GM23248 (cell line): ENCODE measurements around the gene INPP5A. TPM values are rescaled to one million over a fixed set of nuclear protein-coding genes. Genes with fewer than 3 reads are reported as not detected.
A peak's percentile ranks its signal among the peaks of the same experiment; 100 is the strongest.

Experiments
- DNase-seq: peaks from one replicate; pipeline ENCODE4 v3.0.0-alpha.2; 2015
- H2AFZ ChIP-seq: fragments of 200-600 bp; sonication (generic); 2 replicates; pipeline ENCODE4 v1.6.1; 2016; ENCODE audit warnings: antibody characterized with exemption
- H3F3A ChIP-seq: fragments of 200-600 bp; sonication (generic); 2 replicates; pipeline ENCODE4 v1.6.1; 2016; ENCODE audit warnings: mild to moderate bottlenecking, antibody characterized with exemption, mixed run types; ENCODE audit not compliant: insufficient read depth
- H3K27ac ChIP-seq: fragments of 200-600 bp; sonication (generic); 2 replicates; pipeline ENCODE4 v1.5.1; 2016; ENCODE audit warnings: mild to moderate bottlenecking
- H3K27me3 ChIP-seq: fragments of 200-600 bp; sonication (generic); replicated peaks from 2 replicates; pipeline ENCODE4 v1.6.1; 2016; ENCODE audit warnings: mild to moderate bottlenecking; ENCODE audit not compliant: insufficient read depth
- H3K36me3 ChIP-seq: fragments of 200-600 bp; sonication (generic); 2 replicates; pipeline ENCODE4 v1.6.1; 2016; ENCODE audit warnings: low read depth, mild to moderate bottlenecking
- H3K4me1 ChIP-seq: fragments of 200-600 bp; sonication (generic); 2 replicates; pipeline ENCODE4 v1.6.1; 2016; ENCODE audit warnings: mild to moderate bottlenecking; ENCODE audit not compliant: insufficient read depth
- H3K4me2 ChIP-seq: fragments of 200-600 bp; sonication (generic); one replicate; pipeline ENCODE4 v1.6.1; 2016; ENCODE audit warnings: mild to moderate bottlenecking; ENCODE audit not compliant: unreplicated experiment
- H3K4me3 ChIP-seq: fragments of 200-600 bp; sonication (generic); 2 replicates; pipeline ENCODE4 v1.5.1; 2016; ENCODE audit warnings: mild to moderate bottlenecking
- H3K79me2 ChIP-seq: fragments of 200-600 bp; sonication (generic); 2 replicates; pipeline ENCODE4 v1.6.1; 2016; ENCODE audit warnings: mild to moderate bottlenecking; ENCODE audit not compliant: insufficient read depth
- H3K9ac ChIP-seq: fragments of 200-600 bp; sonication (generic); 2 replicates; pipeline ENCODE4 v1.6.1; 2016; ENCODE audit warnings: mild to moderate bottlenecking
- H3K9me2 ChIP-seq: fragments of 200-600 bp; sonication (generic); 2 replicates; pipeline ENCODE4 v1.6.1; 2016; ENCODE audit warnings: mixed run types, mild to moderate bottlenecking, moderate library complexity; ENCODE audit not compliant: insufficient read depth
- H3K9me3 ChIP-seq: fragments of 200-600 bp; sonication (generic); one replicate; pipeline ENCODE4 v1.6.1; 2017; ENCODE audit warnings: low read depth
- H4K20me1 ChIP-seq: fragments of 200-600 bp; sonication (generic); 2 replicates; pipeline ENCODE4 v1.6.0; 2016; ENCODE audit not compliant: insufficient read depth
- EZH2 ChIP-seq: fragments of 200-600 bp; sonication (generic); IDR thresholded peaks from 2 replicates; pipeline ENCODE4 v1.6.1; 2018; ENCODE audit warnings: antibody characterized with exemption, mild to moderate bottlenecking; ENCODE audit not compliant: insufficient read depth, poor library complexity, severe bottlenecking
- EZH2phosphoT487 ChIP-seq: fragments of 200-600 bp; sonication (generic); IDR thresholded peaks from 2 replicates; pipeline ENCODE4 v1.6.1; 2018; ENCODE audit warnings: antibody characterized with exemption, moderate library complexity, mild to moderate bottlenecking, low read depth; ENCODE audit not compliant: insufficient read depth
- WGBS, 2 experiments: methylation state at CpG; one replicate each; pipeline ENCODE4 v1.1.6; 2015 to 2017; ENCODE audit warnings: low lambda C conversion rate in 2 of 2, low coverage in 1 of 2; ENCODE audit errors: missing lambda C conversion rate in 2 of 2; 5-methylcytosine and 5-hydroxymethylcytosine counted together
- in situ Hi-C: fragments of 300-500 bp; cut with MboI; formaldehyde crosslinking; loops from 2 replicates; pipeline ENCODE4 v1.15.0; 2020
- polyA plus RNA-seq: library from polyadenylated mRNA; unstranded; fragments of >200 nt; fragmentation: Nextera tagmentation; extraction: Ambion mirVana; gene quantifications from 2 replicates; pipeline ENCODE4 v1.2.1, GENCODE V29; 2016
- total RNA-seq: library from RNA; depleted of rRNA; stranded (reverse); fragments of >200 nt; shearing (Covaris generic); gene quantifications from 2 replicates; pipeline ENCODE4 v1.2.3, GENCODE V29; 2014

Gene INPP5A
- total and polyA plus RNA-seq, 2 experiments from 2014 or later = 2.3 to 35.2 TPM

GRCh38 chr10:132652936-132653590 lies 115.5 kb downstream of the INPP5A start:
- WGBS, 2 experiments = 93 to 95% methylated on average over 26 to 31 of the region's 31 CpGs

GRCh38 chr10:132653721-132654120 lies 116.1 kb downstream of the INPP5A start:
- Histone ChIP-seq H4K20me1 (no peaks in the 10 kb centered on the region), H3K79me2 (no peaks in the 10 kb centered on the region), H3K9ac (no peak overlapping the region), H3K4me1 (no peaks in the 10 kb centered on the region), H3K36me3 (no peaks in the 10 kb centered on the region), H2AFZ (no peak overlapping the region), H3K27ac (no peak overlapping the region), H3K9me3 (no peaks in the 10 kb centered on the region), H3F3A (no peaks in the 10 kb centered on the region), H3K27me3 (no peaks in the 10 kb centered on the region), H3K9me2 (no peaks in the 10 kb centered on the region), H3K4me2 (no peak overlapping the region), H3K4me3 (no peak overlapping the region)
- no peak for DNase-seq
- in situ Hi-C loops = no loop called here
- TF ChIP-seq EZH2 (no peak), EZH2phosphoT487 (no peak)
- 94 to 95% methylated on average over 20 of the region's 20 CpGs for WGBS, 2 experiments

More at GRCh38 chr10:132652936-132653590, 115.5 kb downstream of the INPP5A start:
- Histone ChIP-seq H4K20me1 (no peaks in the 10 kb centered on the region), H3K9me3 (no peaks in the 10 kb centered on the region), H3K79me2 (no peaks in the 10 kb centered on the region), H3K9ac (no peak overlapping the region), H3K4me1 (no peaks in the 10 kb centered on the region), H2AFZ (no peak overlapping the region), H3K4me2 (no peak overlapping the region), H3K36me3 (no peaks in the 10 kb centered on the region), H3K27me3 (no peaks in the 10 kb centered on the region), H3K9me2 (no peaks in the 10 kb centered on the region), H3K27ac (no peak overlapping the region), H3K4me3 (no peak overlapping the region), H3F3A (no peaks in the 10 kb centered on the region)
- in situ Hi-C loops = no loop called here
- TF ChIP-seq EZH2phosphoT487 (no peak), EZH2 (no peak)
- DNase-seq = no peak

- Histone ChIP-seq H3K4me2 (no peak overlapping the region), H3K9ac (no peak overlapping the region), H3F3A (no peaks in the 10 kb centered on the region), H3K4me3 (no peak overlapping the region), H3K9me2 (no peaks in the 10 kb centered on the region), H3K9me3 (no peaks in the 10 kb centered on the region), H3K79me2 (no peaks in the 10 kb centered on the region), H3K36me3 (no peaks in the 10 kb centered on the region), H2AFZ (no peak overlapping the region), H3K4me1 (no peaks in the 10 kb centered on the region), H3K27me3 (no peaks in the 10 kb centered on the region), H4K20me1 (no peaks in the 10 kb centered on the region), H3K27ac (no peak overlapping the region)
- WGBS, 2 experiments = 88% methylated on average over 12 of the region's 12 CpGs
- in situ Hi-C loops = no loop called here
- DNase-seq = no peak
- no peak for TF ChIP-seq EZH2phosphoT487
Measured at GRCh38 chr10:132654121-132654571, 116.6 kb downstream of the INPP5A start.

- 61 to 63% methylated on average over 47 of the region's 48 CpGs for WGBS, 2 experiments
- Histone ChIP-seq H3K36me3 (no peaks in the 10 kb centered on the region), H3F3A (no peaks in the 10 kb centered on the region), H3K9me3 (no peaks in the 10 kb centered on the region), H4K20me1 (no peaks in the 10 kb centered on the region), H3K9ac (no peak overlapping the region), H3K79me2 (no peaks in the 10 kb centered on the region), H3K27ac (no peak overlapping the region), H3K27me3 (no peaks in the 10 kb centered on the region), H3K9me2 (no peaks in the 10 kb centered on the region), H3K4me3 (no peak overlapping the region), H3K4me1 (no peaks in the 10 kb centered on the region), H2AFZ (no peak overlapping the region), H3K4me2 (no peak overlapping the region)
- peak; percentile 77 for DNase-seq
- TF ChIP-seq EZH2phosphoT487 (no peak), EZH2 (no peak)
- in situ Hi-C loops = no loop called here
Measured at GRCh38 chr10:132654708-132655661, 117.4 kb downstream of the INPP5A start.
